A549 (cell line): ENCODE results near the gene SLC15A3.

ENCODE experiments used
- EP300 ChIP-seq, 2 experiments: fragments of >200 bp; sonication (Bioruptor Twin); formaldehyde crosslinking; IDR thresholded peaks; 2 replicates in 1 of 2; 3 replicates in 1 of 2; pipeline ENCODE4 v1.6.1; 2016 to 2017
- KDM1A ChIP-seq: fragments of 200-600 bp; sonication (generic); IDR thresholded peaks from 2 replicates; pipeline ENCODE4 v1.6.1; 2016; ENCODE audit warnings: low read depth, mild to moderate bottlenecking
- MAFK ChIP-seq: fragments of 450-650 bp; IDR thresholded peaks from 2 replicates; pipeline ENCODE4 v1.6.1; 2014; ENCODE audit not compliant: partially characterized antibody
- POLR2A ChIP-seq: IDR thresholded peaks from 2 replicates; pipeline ENCODE4 v1.6.1; 2012; ENCODE audit warnings: mild to moderate bottlenecking, low read length
- TF ChIP-seq, protein P1 (sequence below): fragments of >200 bp; sonication (Bioruptor Twin); formaldehyde crosslinking; IDR thresholded peaks from 3 replicates; pipeline ENCODE4 v1.5.1; 2016
- TF ChIP-seq, protein P2 (sequence below): IDR thresholded peaks from 2 replicates; pipeline ENCODE4 v1.6.1; 2012
- TF ChIP-seq, protein P3 (sequence below): fragments of 150-350 bp; IDR thresholded peaks from 2 replicates; pipeline ENCODE4 v1.6.1; 2014; ENCODE audit warnings: low read depth, mild to moderate bottlenecking, low read length

DNA sequence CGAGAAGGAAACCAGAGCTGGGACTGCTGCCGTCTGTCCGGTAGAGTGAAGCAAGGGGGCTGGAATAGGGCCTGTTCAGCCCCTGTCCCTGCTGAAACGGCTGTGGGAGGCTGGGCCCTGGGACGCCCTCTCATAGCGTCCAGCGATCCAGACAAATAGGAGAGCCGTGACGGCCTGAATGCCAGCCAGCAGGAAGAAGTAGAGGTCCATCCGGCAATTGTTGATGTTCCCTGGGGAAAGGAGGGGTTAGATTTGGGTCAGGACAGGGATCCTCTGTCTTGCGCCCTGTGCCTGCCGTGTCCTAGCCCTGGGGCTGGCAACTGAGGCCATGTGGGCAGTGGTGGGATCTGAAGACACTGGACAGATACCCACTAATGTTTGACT, 14.8 kb downstream of the SLC15A3 start:
- TF ChIP-seq, protein P1, sequence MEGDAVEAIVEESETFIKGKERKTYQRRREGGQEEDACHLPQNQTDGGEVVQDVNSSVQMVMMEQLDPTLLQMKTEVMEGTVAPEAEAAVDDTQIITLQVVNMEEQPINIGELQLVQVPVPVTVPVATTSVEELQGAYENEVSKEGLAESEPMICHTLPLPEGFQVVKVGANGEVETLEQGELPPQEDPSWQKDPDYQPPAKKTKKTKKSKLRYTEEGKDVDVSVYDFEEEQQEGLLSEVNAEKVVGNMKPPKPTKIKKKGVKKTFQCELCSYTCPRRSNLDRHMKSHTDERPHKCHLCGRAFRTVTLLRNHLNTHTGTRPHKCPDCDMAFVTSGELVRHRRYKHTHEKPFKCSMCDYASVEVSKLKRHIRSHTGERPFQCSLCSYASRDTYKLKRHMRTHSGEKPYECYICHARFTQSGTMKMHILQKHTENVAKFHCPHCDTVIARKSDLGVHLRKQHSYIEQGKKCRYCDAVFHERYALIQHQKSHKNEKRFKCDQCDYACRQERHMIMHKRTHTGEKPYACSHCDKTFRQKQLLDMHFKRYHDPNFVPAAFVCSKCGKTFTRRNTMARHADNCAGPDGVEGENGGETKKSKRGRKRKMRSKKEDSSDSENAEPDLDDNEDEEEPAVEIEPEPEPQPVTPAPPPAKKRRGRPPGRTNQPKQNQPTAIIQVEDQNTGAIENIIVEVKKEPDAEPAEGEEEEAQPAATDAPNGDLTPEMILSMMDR, result no peak
- TF ChIP-seq EP300 (IDR thresholded peaks at IDR 0.05), result no peak
- no peak for TF ChIP-seq MAFK
- TF ChIP-seq, protein P2, sequence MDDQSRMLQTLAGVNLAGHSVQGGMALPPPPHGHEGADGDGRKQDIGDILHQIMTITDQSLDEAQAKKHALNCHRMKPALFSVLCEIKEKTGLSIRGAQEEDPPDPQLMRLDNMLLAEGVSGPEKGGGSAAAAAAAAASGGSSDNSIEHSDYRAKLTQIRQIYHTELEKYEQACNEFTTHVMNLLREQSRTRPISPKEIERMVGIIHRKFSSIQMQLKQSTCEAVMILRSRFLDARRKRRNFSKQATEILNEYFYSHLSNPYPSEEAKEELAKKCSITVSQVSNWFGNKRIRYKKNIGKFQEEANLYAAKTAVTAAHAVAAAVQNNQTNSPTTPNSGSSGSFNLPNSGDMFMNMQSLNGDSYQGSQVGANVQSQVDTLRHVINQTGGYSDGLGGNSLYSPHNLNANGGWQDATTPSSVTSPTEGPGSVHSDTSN, result no peak
- no peak for TF ChIP-seq KDM1A
- TF ChIP-seq, protein P3, sequence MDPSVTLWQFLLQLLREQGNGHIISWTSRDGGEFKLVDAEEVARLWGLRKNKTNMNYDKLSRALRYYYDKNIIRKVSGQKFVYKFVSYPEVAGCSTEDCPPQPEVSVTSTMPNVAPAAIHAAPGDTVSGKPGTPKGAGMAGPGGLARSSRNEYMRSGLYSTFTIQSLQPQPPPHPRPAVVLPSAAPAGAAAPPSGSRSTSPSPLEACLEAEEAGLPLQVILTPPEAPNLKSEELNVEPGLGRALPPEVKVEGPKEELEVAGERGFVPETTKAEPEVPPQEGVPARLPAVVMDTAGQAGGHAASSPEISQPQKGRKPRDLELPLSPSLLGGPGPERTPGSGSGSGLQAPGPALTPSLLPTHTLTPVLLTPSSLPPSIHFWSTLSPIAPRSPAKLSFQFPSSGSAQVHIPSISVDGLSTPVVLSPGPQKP, result no peak
- TF ChIP-seq POLR2A, result no peak
